Limb (tissue), 2 donors: ENCODE measurements around the gene MRGPRF.

Experiments used
- DNase-seq, 2 donors: peaks; one replicate each; pipeline ENCODE4 v3.0.0-alpha.2; 2016; ENCODE audit errors: extremely low spot score in 2 of 2

The MRGPRF gene

GRCh38 chr11:69050592-69051380, 37.7 kb upstream of the MRGPRF start:
- no peak for DNase-seq

GRCh38 chr11:69049490-69049867, 36.4 kb upstream of the MRGPRF start:
- no peak for DNase-seq

DNA sequence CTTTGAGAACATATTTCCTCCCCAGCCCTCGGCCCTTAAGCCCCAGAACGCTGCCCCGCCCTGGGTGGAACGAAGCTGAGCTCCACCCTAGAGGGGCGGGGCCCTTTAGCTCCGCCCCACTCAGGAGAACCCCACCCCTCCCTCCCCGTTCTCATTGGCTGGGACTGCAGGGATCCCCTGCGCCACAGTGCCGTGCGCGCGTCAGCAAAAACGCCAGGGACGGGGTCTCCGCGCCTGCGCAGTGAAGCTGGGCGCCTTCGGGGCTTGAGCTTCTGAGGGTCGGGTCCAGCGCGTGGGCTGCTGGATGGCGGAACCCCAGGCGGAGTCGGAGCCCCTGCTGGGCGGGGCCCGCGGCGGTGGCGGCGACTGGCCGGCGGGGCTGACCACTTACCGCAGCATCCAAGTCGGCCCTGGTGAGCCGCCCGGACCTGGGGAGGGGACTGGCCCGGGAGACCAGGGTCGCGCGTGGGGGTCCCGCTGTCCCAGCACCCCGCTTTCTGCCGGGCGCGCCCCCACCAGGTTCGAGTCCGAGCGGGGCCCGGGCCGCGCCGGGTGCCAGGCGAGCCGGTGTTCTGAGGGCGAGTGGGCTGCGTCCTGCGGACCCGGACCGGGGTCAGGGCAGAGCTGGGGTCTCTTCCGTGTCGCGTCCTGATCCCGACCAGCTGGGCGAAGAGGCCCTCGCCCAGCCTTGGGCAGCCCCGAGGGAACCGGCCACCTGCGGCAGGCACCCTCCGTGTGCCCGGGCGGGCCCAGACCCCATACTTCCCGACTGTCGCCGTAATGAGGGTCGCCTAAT, 35.8 kb upstream of the MRGPRF start, which contains the start of gene TPCN2:
TPCN2 (plus strand) TSS at position 239 of the 796 bp plus-strand sequence; CDS start at position 305, 66 bp downstream.
- DNase-seq, result peak; percentile 95 to 96

- no peak for DNase-seq
Measured at GRCh38 chr11:69048031-69048693, 35.1 kb upstream of the MRGPRF start.

DNA sequence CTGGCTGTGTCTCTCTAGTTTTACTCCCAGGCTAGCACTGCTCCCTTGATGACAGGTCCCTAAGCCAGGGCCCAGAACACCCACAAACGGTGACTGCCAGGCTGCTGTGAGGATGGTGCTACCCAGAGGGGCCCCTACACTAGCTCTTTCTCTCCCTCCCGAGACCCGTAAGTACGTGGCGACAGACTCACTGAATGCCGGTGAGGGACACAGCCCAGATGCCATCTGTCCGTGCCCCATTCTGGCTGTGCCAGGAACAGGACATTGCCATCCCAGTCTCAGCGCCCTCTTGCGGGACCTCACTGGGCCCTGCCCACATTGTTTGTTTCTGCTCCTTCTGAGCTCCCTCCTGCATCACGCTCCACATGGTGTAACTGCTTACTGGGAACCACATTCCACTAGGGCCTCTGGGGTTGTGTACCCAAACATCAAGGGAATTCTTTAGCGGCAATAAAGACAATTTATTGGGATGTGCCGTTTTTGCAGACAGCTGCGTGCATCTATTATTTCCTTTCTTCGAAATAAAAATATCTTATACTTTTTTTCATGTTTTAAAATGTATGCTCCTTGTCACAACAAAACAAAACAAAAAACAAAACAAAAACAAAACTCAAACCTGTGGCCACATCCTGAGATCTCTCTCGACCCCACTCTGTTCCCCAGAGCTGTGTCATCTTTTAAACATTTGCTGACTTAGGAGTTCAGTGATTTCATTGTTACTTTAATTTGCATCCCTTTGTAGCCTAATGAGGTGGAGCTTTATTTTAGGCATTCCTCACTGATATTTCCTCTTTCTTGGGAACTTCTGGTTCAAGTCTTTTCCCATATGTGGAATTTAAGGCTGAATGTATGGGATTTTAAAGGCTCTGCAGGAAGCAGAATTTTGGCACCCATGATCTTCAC, 31.3 kb upstream of the MRGPRF start:
- peak; percentile 28 to 70 for DNase-seq

- no peak for DNase-seq
Measured at GRCh38 chr11:69041516-69041915, 28.5 kb upstream of the MRGPRF start.

- DNase-seq, result no peak
Measured at GRCh38 chr11:69040581-69041260, 27.7 kb upstream of the MRGPRF start.

- no peak for DNase-seq
Measured at GRCh38 chr11:69040051-69040450, 27.0 kb upstream of the MRGPRF start.

- DNase-seq, result no peak
Measured at GRCh38 chr11:69039501-69039900, 26.5 kb upstream of the MRGPRF start.

DNA sequence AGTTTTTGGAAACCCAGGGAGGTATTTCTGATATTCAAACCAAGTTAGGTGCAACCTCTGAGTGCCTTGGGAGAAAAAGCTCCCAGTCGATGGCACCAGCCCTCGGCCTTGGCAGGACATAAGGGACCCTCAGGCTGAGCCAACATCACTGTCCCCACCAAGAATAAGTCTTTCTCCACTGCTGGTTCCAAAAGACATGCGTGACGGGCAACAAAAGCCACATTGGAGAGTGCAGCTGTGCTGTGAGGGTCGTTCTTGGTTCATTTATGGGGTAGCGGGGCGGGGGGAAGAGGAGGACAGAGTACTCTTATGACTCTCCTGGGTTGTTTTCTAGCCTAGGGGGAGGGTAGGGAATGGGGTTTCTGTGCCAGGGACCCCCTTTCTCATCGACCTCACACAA, 24.5 kb upstream of the MRGPRF start:
- DNase-seq, result no peak

DNA sequence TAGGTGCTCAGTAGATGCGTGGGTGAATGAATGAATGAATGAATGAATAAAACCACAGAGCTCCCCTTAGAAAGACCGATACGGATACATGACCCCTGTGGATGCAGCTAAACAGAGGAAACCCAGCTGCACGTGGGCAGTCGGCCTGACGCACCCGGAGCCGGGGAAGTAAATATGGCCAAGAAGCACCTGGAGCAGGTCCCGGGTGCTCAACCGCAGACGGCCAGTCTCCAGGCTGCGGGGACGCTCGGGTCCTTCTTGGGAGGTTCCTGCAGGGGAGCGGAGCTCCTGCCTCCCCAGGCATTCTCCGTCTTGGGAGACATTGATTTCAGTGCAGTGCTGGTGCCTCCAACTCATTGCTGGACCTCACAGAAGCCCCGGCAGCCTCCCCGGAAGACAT, 24.0 kb upstream of the MRGPRF start:
- no peak for DNase-seq

DNA sequence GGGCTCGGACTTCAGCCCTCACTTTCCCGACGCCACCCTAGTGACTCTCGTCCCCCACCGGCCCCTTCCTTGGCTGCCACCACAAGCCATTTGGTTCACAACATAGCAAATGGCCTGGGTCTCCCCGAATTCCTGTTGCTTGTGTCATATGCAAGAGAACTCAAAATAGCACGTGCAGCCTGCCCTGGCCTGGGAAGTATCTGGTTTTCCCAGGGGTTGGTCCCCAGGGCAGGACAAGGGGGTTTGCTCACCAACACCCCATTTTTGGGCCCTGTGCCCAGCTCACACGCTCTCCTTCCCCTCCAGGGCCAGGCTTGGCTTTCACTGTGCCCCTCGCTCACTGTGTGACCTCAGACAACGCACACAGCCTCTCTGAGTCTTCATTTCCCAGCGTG, 22.9 kb upstream of the MRGPRF start:
- DNase-seq, result no peak

- no peak for DNase-seq
Measured at GRCh38 chr11:69035150-69035945, 22.3 kb upstream of the MRGPRF start.

GRCh38 chr11:69034123-69034867, 21.2 kb upstream of the MRGPRF start:
- no peak for DNase-seq

- no peak for DNase-seq
Measured at GRCh38 chr11:69033431-69033830, 20.4 kb upstream of the MRGPRF start.

DNA sequence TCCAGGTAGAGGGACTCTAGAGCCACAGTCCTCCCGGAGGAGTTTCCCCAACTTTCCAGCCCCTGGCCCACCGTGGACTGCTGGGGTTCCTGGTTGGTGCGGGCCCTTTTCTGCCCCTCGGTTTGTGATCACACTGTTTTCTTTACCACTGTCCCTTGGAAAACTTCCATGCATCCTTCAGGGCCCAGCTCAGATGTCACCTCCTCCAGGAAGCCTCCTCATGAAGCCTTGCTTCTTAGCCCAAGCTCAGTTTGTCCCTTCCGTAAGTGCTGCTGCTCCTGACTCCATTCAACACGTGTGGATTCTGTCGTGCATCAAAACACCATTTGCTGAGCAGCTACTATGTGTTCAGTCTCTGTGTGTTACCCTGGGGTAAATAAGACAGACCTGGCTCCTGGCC, 19.8 kb upstream of the MRGPRF start:
- DNase-seq, result no peak

- no peak for DNase-seq
Measured at GRCh38 chr11:69030301-69030700, 17.3 kb upstream of the MRGPRF start.

DNA sequence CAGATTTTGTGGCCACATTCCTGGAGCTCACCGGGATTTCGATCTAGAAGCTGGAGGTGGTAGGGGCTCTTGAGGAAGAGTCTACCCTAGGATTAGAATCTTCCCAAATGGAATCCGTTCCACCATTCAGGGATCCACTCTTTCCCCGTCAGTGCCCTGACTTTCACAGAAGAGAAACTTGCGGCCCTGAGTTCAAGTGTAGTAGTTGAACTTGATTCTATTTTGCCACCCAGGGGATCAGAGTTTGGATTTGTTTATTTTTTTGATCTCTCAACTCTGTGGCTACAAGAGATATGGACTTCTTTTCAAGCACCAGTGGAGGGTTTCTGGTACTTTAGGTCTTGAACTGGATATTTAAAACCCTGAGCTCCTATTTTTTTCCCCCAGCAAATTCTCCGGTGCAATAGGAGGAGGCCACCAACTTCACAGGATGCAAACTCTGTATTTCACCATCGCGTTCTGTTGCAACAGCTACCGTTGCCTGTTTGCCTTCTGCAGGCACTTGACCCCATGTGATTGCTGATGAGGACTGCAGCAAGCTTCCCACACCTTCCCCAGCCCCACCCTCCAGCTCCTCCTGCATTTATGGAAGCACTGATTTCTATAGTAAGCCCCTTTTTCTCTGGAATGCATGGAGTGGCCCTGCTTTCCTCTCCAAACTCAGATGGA, 14.8 kb upstream of the MRGPRF start:
- no peak for DNase-seq
